Measurements from ENCODE around the gene BLTP1.

Gene BLTP1

DNA sequence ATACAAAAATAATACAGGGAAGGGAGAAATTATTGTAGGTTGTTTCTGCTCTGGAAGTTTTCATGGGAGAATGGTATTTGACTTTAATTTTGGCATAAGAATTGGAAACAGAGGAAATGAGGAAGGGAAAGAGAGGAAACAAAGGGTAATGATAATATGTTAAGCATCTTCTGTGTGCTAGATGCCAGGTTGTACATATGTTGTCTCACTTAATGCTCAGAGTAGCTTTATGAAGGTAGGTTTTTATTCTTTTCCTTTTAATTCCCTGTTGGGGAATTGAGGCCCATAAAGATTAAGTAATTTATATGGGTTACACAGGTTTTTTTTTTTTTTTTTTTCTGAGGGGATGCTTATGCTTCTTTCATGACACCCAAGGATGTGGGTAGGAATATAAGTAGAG lies 19.2 kb downstream of the BLTP1 start:
- DNase-seq (ENCODE audit: low read depth, low spot score), result no peak

DNA sequence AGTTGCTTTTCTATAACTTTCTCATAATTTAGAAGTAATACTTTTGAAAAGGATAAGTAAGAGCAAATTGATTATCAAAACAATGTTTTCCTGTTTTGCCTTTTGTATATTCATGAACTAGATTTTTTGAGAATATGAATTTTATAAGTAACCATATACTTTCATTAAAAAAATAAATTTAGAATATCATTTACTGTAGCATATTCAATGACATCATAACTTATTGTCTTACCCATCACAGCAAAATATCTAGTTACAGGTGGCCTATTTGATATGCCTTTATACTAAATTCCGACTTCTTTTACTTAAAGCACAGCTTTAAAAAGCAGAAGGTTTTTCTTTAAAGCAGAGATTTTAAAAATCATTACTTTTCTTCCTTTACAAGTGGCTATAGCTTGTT lies 20.1 kb downstream of the BLTP1 start:
- no peak for DNase-seq (ENCODE audit: low read depth, low spot score)

DNA sequence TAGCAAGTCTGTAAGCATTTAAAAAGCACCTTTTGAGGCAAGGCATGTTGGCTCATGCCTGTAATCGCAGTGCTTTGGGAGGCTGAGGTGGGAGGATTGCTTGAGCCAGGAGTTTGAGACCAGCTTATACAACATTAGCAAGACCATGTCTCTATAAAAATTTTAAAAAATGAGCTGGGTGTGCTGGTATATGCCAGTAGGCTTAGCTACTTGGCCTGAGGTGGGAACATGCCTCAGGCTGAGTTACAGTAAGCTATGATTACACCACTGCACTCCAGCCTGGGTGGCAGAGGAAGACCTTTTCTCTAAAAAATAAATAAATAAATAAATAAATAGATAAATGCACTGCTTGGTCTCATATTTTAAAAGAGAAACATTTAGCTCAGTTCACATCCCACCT lies 26.8 kb downstream of the BLTP1 start:
- no peak for DNase-seq (ENCODE audit: low read depth, low spot score)

DNA sequence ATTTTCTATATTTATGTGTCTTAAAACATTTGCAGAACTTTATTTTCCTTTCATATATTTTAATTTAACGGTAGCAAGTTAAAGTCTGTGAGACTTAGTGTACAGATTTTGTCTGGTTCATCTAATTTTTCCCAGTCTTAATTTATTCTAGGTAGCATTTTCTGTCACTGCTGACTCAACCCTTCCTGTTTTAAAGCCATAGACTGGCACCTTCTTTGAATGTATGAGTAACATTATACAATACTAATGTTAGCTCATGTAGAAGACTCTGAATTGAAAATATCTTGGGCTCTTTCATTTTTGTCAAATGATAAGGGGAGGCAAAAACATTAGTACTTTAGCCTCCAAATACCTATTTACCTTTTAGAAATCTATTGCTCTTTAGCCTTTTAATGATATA lies 43.6 kb downstream of the BLTP1 start:
- DNase-seq (ENCODE audit: low read depth, low spot score), result no peak
